GM21367 (cell line): ENCODE measurements around the gene PIEZO2.

Source experiments
- ATAC-seq: cut with Tn5 transposase; IDR thresholded peaks from one replicate; pipeline ENCODE4 v1.9.1; 2021; ENCODE audit not compliant: unreplicated experiment

Gene PIEZO2

DNA sequence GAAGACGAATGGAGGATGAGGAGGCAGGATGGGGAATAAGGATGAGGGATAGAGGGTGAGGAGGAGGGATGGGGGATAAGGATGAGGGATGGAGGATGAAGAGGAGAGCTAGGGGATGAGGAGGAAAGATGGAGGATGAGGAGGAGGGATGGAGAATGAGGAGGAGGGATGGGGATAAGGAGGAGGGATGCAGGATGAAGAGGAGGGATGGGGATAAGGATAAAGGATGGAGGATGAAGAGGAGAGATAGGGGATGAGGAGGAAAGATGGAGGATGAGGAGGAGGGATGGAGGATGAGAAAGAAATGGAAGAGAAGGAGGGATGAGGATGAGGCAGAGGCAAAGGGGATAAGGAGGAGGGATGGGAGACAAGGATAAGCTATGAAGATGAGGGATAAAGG lies 393.5 kb downstream of the PIEZO2 start:
- no peak for ATAC-seq

DNA sequence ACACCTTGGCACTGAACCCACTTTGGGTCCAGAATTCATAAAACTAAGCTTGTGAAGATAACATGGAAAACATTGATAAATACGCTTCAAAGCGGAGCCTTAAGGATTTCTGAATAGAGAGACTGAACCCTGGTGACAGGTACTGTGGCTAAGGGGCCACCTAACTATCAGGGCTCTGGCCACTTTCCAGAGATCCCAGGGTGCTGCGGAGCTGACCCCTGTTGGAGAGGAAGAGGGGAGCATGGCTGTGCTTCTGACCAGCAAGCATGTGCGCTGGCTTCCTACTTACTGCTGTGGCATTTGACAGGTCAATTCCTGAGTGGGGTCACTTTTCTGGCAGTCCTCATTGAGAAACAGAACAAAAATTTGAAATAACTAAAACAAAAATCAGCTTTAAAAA lies 395.2 kb downstream of the PIEZO2 start:
- ATAC-seq, result no peak

DNA sequence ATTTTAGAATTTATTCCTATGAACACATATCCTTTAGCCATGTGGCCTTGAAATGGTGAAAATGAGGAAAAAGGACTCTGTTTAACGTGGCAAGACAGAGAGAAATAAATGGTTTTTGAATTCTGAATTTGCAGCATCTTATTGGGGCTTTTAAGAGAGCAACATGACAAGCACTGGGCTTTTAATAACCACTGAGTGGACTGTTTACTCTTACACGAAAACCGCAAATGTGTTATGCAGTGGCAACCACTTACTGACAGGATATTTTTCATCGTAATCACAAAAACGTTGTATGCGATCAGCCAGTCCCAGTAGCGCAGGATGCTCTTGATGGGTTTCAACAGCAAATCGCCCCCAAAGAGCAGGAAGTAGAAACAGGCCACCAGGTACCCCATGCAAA lies 397.0 kb downstream of the PIEZO2 start:
- no peak for ATAC-seq

DNA sequence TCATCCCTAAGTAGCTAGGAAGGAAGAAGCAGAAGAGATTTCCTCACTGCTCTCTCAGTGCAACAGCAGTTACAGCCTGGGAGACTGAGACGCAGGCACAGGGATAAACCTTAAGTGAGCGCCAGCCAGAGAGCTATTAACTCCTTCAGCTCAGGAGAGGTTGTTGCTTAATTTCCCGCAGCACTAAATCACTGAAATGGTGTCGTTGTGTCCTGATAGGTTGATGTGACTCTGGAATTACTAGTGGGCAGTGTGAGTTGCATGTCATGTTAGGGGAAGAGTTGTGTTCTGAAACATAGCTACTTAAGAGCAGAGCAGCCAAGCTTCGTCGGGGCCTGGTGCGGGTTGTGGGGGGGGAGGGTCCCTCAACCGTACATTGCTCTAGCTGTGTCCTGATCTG lies 397.7 kb downstream of the PIEZO2 start:
- ATAC-seq, result no peak

DNA sequence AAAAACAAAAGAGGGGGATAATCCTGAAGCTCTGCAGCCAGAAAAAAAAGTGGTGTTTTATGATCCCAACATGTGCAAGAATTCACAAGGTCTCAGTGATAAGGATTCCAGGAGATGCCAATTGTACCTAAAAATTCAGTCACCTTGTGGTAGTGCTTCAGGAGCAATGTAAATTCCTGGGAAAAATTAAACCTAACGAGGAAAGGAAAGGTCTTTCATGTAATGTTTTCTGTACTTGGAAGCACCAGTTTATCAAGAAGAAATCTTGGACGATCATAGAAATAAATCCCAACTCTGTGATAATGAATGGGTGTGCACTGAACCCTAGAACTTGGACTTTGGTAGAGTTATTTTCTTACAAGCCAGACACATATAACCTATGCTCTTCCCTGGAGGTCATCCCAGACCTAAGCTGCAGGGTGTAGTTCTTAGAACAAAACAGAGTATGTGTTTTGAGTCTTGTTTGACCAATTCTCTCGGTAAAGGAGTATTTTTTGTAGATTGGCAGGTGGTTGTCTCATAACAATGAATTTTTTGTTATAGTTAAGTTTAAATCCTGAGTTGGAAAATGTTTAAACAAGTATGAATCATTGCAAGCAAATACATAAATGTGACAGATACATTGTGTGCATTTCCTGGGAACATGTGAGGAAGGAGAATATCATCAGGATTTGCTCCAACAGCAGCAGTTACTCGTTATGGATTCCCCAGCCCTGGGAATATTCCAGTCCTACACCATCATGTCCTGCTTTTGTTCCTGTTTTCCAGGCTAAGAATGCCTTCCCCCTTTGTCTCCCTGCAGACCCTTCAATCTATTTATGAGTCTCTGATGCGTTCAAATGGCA lies 399.0 kb downstream of the PIEZO2 start:
- ATAC-seq, result no peak

DNA sequence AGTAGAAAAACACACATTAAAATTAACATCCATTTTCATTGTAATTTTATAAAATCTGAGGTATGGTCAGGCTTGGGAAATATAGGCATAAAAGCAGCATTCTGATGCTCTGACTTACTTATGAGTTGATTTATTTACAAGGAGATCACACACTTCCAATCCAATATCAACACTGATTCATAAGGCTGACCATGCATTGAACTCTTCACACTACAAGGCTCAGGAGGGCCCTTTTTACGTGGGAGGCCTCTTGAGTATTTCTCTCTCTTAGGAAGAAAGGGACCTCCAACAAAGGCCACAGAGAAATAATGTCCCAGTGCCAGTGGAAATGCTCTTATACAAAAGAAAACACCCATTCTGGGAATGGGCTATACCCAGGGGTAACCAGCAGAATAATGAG lies 400.7 kb downstream of the PIEZO2 start:
- no peak for ATAC-seq

DNA sequence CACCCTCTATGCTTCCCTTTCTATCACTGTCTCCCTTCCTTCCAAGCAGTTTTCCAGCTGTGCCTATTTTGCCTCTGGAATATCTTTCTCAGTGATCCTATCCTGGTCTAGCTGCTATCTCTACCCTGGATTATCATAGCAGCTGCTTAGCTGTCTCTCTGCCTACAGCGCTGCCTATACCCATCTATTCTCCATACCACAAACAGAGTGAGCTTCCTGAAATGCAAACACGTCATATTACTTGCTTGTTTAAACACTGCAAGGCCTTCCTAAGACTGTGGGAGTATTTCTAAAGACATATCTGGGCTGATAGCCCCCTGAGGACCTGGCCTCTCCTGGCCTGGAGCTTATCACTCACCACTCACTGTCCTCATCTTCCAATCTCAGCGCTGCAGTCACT lies 403.4 kb downstream of the PIEZO2 start:
- no peak for ATAC-seq

DNA sequence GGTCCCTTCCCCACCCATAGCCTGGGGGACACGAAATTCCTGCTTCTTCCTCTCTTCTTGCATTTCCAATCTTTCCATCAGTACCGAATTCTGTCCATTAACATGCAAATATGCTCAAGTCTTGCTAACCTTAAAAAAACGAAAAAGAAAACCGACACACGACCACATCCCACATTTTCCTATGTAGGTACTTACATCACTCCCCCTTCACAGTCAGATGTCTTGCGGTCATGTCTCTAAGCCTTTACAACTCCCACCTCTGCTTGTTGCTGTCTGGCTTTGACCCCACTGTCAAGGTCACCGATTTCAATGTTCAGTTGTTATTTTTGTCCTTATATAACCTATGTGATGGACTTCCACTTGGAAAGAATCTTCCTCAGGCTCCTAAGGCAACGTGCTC lies 404.1 kb downstream of the PIEZO2 start:
- no peak for ATAC-seq

DNA sequence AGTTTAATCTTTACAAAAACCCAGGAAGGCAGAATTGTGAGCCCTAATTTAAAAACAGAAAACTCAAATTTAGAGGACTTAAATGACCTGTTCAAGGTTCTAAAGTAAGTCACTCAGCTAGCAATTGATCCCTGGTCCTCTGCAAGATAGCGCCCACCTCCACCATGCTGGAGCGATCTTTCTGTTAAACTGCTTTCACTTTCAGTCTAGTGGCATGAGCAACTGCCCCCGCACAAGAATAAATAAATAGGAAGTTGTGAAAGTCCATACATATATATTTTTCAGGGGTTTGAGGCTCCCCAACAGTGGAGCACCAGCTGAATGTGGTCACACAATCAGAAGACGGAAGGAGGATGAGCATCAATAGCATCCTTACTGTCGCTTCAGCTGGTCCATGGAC lies 405.6 kb downstream of the PIEZO2 start:
- no peak for ATAC-seq

DNA sequence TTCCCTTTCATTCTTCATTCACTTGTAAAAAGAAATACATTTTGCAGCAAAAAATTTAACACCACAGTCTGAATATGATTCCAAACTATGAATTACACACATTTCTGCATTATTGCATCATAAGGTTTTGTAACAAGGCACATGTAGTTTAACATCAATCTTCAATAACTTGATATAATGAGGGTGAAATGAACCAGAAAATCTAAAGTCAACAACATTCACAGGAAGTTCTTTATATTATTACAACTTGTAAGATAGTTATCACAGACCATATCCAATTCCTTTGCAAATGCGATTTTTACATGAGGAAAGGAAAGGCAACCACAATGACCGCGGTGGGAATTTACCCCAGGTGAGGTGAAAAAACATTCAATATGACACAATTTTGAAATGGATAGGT lies 410.2 kb downstream of the PIEZO2 start:
- ATAC-seq, result no peak

DNA sequence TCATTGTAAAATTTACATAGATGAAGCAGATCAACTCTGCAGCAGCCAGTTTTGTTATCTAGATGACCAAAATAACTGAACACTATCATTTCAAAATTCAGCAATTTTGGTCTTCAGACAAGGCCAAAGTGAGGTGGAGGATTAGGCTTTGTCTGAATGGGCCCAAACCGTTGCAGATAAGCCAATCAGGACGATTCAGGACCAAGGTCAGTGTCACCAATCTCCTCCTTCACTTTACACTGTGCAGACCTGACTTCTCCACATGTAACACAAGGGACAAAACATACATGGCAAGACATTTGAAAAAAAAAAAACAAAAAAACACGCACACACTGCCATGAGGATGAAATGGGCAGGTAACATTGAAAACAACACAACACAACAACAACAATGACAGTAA lies 412.4 kb downstream of the PIEZO2 start:
- ATAC-seq, result no peak

DNA sequence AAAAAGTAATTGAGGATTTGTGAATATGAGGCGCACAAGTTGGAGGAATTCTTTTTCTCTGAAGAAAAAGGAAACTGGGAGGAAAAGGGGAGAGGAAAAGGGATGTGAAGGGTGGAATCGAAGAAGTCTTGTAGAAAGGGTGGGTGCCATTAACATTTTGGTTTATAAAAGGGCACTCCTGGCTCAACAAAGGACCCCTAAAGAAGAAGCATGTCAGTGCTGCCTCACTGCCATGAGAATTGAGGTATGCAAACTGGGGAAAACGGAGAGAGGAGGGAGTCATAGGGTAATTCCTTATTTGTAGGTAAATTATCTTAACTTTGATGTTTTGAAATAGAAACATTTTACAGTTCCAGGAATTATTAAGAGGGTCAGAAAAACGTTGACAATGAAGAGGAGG lies 416.4 kb downstream of the PIEZO2 start:
- no peak for ATAC-seq

DNA sequence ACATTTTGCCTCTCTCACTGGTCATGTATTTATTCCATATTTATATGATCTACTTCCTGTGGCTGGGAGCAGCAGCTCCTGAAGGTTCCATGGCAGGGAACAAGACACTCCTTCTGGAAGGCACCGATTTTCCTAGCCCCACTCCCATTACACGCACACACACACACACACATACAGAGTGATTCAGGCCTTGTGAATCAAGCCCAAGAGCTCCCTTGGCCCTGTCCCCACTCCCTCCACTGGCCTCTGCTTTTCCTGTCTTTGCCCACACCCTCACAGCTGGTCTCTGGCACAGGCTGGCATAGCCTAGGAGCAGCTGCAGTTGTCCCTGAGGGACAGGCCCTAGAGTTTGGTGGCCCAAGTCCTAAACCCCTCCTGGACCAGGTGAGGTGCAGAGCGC lies 421.9 kb downstream of the PIEZO2 start:
- ATAC-seq, result no peak

DNA sequence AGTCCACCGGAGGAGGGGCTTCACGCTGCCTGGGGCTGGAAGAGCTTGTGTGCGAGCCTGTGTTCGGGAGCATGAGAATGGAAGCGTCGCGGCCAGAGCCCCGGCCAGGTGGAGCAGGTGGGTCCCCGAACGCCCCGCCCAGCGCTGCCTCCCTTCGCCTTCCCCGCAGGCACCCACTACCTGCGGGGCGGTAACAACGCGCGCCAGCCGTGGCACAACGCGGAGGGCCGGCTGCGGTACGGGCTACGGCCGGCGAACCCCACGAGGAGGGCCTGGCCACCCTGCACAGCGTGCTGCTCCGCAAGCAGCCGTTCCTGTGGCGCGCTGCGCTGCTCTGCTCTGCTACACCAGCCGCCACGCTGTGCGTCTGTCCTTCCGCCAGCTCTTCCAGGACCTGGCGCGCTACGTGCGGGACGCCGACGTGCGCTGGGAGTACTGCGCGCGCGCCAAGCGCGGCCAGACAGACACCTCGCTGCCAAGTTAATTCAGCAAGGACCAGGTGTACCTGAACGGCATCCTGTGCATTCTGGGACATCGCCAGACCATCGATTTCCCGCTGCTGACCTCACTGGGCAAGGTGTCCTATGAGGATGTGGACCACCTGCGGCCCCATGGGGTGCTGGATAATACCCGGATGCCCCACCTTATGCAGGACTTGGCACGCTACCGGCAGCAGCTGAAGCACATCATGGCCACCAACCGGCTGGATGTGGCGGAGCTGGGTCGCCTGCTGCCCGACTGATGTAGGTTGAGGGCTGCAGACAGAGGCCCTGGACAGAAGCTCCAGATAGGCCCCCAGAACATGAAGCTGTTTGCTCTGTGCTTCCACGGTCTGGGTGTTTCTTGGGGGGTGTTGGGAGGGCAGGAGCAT lies 422.9 kb downstream of the PIEZO2 start:
- ATAC-seq, result no peak

DNA sequence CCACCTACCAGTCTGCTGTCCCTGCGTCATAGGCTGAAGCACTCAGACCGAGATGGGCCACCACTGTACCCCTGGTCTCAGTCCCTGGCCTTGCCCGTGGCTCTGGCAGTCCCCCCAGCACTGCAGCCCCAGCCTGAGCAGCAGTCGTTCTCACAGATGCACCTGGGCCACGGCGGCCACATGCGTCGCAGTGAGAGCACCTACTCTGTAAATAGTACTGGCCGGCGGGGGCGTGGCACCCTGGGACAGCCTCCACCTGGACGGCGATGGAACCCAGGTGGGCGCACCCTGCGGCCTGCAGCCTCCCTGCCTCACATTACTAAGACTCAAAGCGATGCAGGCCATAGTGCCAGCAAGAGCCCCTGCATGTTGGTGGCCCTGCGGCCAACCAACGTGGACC lies 424.7 kb downstream of the PIEZO2 start:
- ATAC-seq, result no peak

DNA sequence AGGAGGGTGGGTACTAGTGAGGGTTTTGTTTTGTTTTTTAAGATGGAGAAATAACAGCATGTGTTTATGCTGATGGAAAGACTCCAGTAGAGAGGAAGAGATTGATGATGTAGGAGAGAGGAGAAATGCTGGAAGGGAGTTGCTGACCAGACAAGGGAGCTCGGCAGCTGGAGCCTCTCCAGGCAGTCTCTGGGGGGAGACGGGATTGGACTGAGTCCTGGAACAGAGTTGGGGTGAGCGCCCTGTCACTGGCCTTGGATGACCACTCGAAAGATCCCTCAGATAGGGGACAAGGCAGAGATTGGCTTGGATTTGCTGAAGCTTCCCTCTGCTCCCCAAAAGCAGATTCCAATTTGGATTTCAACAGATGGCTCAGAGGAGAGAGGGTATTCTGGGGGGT lies 425.9 kb downstream of the PIEZO2 start:
- ATAC-seq, result no peak

DNA sequence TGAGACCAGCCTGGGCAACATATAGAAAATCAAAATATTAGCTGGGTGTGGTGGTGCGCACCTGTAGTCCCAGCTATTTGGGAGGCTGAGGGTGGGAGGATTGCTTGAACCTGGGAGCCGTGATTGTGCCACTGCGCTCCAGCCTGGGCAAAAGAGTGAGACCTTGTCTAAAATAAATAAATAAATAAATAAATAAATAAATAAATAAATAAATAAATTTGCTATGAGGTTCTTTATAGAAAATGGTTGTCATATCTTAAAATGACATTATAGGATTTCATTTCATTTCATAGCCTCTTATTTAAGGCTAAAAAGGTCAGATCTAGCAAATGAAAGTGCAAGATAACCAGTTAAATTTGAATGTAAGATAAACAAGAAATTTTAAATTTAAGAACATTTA lies 430.6 kb downstream of the PIEZO2 start:
- ATAC-seq, result no peak

DNA sequence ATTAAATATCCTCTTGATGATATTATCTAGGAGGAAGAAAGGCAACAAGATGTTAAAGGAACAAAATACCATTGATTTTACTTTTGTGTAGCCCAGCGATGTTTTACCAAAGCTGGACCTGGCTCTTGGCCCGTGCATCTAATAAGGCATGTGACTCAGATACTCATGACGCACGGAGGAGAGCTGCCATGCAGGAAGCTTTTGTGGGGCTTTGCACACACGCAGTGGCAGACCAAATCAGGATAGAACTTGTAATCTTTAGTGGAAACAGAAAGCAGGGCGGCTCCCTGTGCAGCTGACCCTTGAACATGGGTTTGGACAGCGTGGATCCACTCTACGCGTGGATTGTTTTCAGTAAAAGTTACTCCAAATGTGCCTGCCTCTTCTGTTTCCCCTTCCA lies 433.6 kb downstream of the PIEZO2 start:
- ATAC-seq, result no peak

DNA sequence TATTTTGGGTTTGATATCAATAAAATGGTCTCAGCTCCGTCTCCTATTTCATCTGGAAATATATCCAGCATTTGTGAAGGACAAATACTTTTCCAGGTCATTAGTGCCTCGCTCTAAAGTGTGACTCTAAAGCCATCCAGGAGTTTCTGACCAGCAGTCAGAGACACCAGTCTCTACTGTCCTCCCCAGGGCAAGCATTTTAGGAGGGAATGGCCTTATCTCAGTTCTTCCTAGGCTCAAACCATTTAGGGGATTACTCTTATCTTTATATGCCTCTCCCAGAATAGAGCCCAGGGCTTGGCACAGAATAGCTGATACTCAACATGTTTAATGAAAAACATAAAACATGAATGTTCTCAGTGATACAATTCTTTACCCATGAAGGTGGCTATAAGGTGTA lies 436.0 kb downstream of the PIEZO2 start:
- ATAC-seq, result no peak

DNA sequence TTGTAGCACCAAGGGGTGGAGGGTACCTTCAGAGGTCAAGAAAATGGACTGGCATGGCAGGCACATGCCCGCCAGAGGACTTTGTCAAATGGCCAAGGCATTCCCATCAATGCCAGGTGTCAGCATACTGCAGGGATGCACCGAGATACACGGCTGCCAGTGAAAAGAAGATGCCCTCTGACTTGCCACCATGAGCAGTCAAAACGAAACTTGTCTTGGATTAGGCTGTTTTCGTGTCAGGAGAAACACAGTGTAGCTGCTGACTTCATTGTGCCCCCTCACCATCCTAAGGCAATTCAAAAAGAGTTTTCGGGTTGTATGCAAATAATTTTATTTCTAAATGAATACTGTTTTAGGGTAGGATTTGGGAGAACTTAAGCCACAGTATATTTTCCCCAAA lies 442.1 kb downstream of the PIEZO2 start:
- ATAC-seq, result no peak

DNA sequence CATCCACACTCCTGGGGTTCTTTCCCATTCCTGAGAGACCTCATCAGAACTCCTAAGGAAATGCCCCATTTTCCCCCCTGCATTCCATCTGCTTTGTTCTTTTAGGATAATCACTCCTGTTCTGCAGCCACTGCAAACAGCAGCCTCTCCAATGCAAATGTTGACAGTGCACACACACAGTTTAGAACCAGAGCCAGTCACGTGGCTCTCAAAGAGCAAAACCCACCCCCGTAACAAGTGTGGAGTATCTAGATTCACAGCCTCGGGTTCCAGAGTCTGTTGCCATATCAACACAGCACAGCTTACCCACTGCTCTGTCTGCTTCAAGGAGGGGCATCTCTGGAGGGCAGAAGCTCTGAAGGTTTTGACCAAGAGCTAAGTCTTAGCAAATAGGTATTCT lies 443.6 kb downstream of the PIEZO2 start:
- ATAC-seq, result no peak

DNA sequence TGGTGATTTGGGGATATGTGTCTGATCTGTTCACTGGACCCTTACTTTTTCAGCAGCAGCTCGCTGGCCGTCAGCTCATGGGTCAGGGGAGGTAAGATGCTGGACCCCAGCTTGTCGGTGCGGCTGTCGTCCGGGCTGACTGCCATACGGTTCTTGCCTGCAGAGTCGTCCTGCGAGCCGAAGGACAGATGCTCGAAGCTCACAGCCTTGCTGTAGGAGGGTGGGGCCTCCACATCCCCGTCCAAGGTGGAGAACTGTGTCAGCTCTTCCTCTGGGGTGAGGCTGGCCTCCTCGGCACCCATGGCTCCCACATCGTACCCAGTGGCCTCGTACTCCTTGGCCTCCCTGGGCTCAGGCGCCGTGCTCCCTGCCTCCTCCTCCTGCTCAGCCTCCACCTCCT lies 444.1 kb downstream of the PIEZO2 start:
- ATAC-seq, result no peak
